Measurements from ENCODE around the gene PRRG3.

PRRG3 gene

GRCh38 chrX:151743651-151744470 lies 48.6 kb downstream of the PRRG3 start:
- Histone ChIP-seq H3K27ac (no peak overlapping the region), H3K9me3 (no peaks in the 10 kb centered on the region), H3K36me3 (no peaks in the 10 kb centered on the region), H3K4me1 (ENCODE audit: control insufficient read depth in 1 of 2, insufficient read depth in 1 of 2, low read depth in 1 of 2, low read length in 1 of 2) (no peaks in the 10 kb centered on the region), H3K4me3 (ENCODE audit: low read depth in 1 of 2, low read length in 1 of 2) (no peak overlapping the region), H3K27me3 (no peaks in the 10 kb centered on the region)
- TF ChIP-seq CTCF (IDR thresholded peaks at IDR 0.05), result no peak

DNA sequence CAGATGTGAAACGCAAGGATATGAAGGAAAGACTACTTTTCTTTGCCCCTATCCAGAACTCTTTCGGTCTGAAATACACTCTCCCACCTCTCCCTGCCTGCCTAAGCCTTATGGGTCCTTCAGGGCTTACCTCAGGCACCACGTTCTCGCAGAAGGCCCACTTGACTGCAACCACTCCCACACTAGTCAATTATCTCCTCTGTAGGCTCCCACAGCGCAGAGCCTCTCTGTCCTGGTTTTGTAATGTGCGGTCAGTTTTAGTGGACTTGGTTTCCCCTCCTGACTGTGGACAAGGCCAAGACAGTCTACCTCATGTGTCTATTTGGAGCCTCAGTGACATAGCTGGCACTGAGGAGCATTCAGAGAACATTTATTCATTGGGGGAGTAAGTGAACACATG lies 50.4 kb downstream of the PRRG3 start:
- Histone ChIP-seq H3K4me1 (ENCODE audit: control insufficient read depth in 1 of 2, insufficient read depth in 1 of 2, low read depth in 1 of 2, low read length in 1 of 2) (no peaks in the 10 kb centered on the region), H3K27ac (no peak overlapping the region), H3K9me3 (no peaks in the 10 kb centered on the region), H3K4me3 (ENCODE audit: low read depth in 1 of 2, low read length in 1 of 2) (no peak overlapping the region), H3K27me3 (no peaks in the 10 kb centered on the region), H3K36me3 (no peaks in the 10 kb centered on the region)
- no peak for TF ChIP-seq CTCF (IDR thresholded peaks at IDR 0.05)

DNA sequence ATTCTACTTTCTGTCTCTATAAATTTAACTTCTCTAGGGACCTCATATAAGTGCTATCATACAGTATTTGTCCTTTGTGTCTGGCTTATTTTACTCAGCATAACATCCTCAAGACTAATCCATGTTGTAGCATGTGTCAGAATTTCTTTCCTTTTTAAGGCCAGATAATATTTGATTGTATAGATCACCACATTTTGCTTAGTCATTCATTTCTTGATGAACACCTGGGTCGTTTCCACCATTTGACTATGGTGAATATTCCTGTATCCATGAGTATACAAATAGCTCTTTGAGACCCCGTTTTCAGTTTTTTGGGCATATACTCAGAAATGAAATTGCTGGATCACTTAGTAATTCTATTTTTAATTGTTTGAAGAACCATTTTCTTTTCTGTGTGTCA lies 51.2 kb downstream of the PRRG3 start:
- no peak for TF ChIP-seq CTCF (IDR thresholded peaks at IDR 0.05)
- no peak overlapping the region for H3K27ac ChIP-seq
- H3K27me3 ChIP-seq, result no peaks in the 10 kb centered on the region
- H3K4me3 ChIP-seq (ENCODE audit: low read depth in 1 of 2, low read length in 1 of 2), result no peak overlapping the region
- H3K4me1 ChIP-seq (ENCODE audit: control insufficient read depth in 1 of 2, insufficient read depth in 1 of 2, low read depth in 1 of 2, low read length in 1 of 2), result no peaks in the 10 kb centered on the region
- no peaks in the 10 kb centered on the region for H3K9me3 ChIP-seq
- H3K36me3 ChIP-seq, result no peaks in the 10 kb centered on the region

DNA sequence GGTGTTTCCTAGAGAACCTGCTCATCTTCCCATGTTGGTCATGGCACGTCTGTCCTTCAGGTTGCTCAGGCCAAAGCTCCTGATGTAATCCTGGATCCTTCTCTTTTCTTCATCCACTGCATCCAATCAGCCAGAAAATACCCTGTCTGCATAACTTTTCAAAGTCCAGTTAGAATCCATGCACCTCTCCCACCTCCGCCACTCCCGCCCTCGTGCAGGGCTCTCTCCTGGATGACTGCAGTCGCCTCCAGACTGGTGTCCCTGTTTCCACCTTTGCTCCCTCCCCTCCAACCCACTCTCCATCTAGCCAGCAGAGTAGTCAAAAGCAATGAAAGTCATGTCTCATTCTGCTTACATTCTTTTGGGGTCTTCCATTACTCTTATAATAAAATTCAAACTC lies 55.3 kb downstream of the PRRG3 start:
- H3K36me3 ChIP-seq, result no peaks in the 10 kb centered on the region
- H3K27ac ChIP-seq, result no peak overlapping the region
- H3K4me3 ChIP-seq (ENCODE audit: low read depth in 1 of 2, low read length in 1 of 2), result no peak overlapping the region
- TF ChIP-seq CTCF (IDR thresholded peaks at IDR 0.05), result no peak
- H3K27me3 ChIP-seq, result no peaks in the 10 kb centered on the region
- no peaks in the 10 kb centered on the region for H3K4me1 ChIP-seq (ENCODE audit: control insufficient read depth in 1 of 2, insufficient read depth in 1 of 2, low read depth in 1 of 2, low read length in 1 of 2)
- no peaks in the 10 kb centered on the region for H3K9me3 ChIP-seq

- Histone ChIP-seq H3K4me3 (ENCODE audit: low read depth in 1 of 2, low read length in 1 of 2) (no peak overlapping the region), H3K27me3 (no peaks in the 10 kb centered on the region), H3K4me1 (ENCODE audit: control insufficient read depth in 1 of 2, insufficient read depth in 1 of 2, low read depth in 1 of 2, low read length in 1 of 2) (no peaks in the 10 kb centered on the region), H3K9me3 (no peaks in the 10 kb centered on the region), H3K36me3 (no peaks in the 10 kb centered on the region), H3K27ac (no peak overlapping the region)
- TF ChIP-seq CTCF (IDR thresholded peaks at IDR 0.05), result no peak
Observed at GRCh38 chrX:151752847-151753246, 57.6 kb downstream of the PRRG3 start.
